CD4-positive, alpha-beta T cell (primary cell): ENCODE measurements around the gene SYNRG. TPM values are rescaled to one million over a fixed set of nuclear protein-coding genes. Genes with fewer than 3 reads are reported as not detected.
A peak's percentile ranks its signal among the peaks of the same experiment; 100 is the strongest.

Source experiments
- ATAC-seq: fragments of 200-7000 bp; cut with Tn5 transposase; one replicate; pipeline ENCODE4 v1.10.0; 2022; ENCODE audit warnings: mild to moderate bottlenecking; ENCODE audit not compliant: poor library complexity
- CTCF ChIA-PET: fragments of 350-600 bp; sonication (Branson Sonifier 250); formaldehyde crosslinking; loops from one replicate; lab custom pipeline; 2021; ENCODE audit warnings: antibody characterized with exemption, inconsistent platforms; lab: Charles Lee
- POLR2A ChIA-PET: fragments of 350-600 bp; sonication (Branson Sonifier 250); formaldehyde crosslinking; loops from one replicate; lab custom pipeline; 2021; ENCODE audit warnings: antibody characterized with exemption, inconsistent platforms; lab: Charles Lee
- DNase-seq, 14 experiments: peaks; one replicate each; pipeline ENCODE4 v3.0.0-alpha.2; 2013 to 2020; ENCODE audit warnings: mixed read lengths in 2 of 14
- H3K27ac ChIP-seq, 2 donors: one replicate each; pipeline versions ENCODE4 v1.5.1 to v1.7.0; 2013; ENCODE audit warnings: low read length in 2 of 2, low read depth in 1 of 2, mild to moderate bottlenecking in 1 of 2
- H3K27me3 ChIP-seq, 2 experiments: 1 replicate in 1 of 2; 2 replicates in 1 of 2; pipeline versions ENCODE4 v1.6.1 to v1.7.0; 2013; ENCODE audit warnings: low read length in 2 of 2, control low read depth in 1 of 2, mild to moderate bottlenecking in 1 of 2, moderate library complexity in 1 of 2; ENCODE audit not compliant: insufficient read depth in 2 of 2, control insufficient read depth in 1 of 2
- H3K36me3 ChIP-seq: one replicate; pipeline ENCODE4 v1.6.1; 2013; ENCODE audit warnings: low read length, control low read depth; ENCODE audit not compliant: insufficient read depth
- H3K4me1 ChIP-seq: one replicate; pipeline ENCODE4 v1.6.1; 2013; ENCODE audit warnings: low read length, control low read depth; ENCODE audit not compliant: insufficient read depth
- H3K4me3 ChIP-seq: one replicate; pipeline ENCODE4 v1.5.1; 2013; ENCODE audit warnings: mild to moderate bottlenecking, low read length, moderate library complexity
- H3K9me3 ChIP-seq, 2 experiments: 1 replicate in 1 of 2; 2 replicates in 1 of 2; pipeline versions ENCODE4 v1.6.1 to v1.7.0; 2013; ENCODE audit warnings: low read length in 2 of 2, mild to moderate bottlenecking in 2 of 2, control low read depth in 1 of 2, moderate library complexity in 1 of 2; ENCODE audit not compliant: control insufficient read depth in 1 of 2, insufficient read depth in 1 of 2
- H3K27ac Mint-ChIP-seq: one replicate; pipeline ENCODE4 v1.8.0; 2020; ENCODE audit warnings: mixed read lengths
- H3K27me3 Mint-ChIP-seq: one replicate; pipeline ENCODE4 v1.8.0; 2021; ENCODE audit warnings: mixed read lengths
- H3K36me3 Mint-ChIP-seq: one replicate; pipeline ENCODE4 v1.8.0; 2021; ENCODE audit warnings: low read depth, mixed read lengths
- H3K4me1 Mint-ChIP-seq: one replicate; pipeline ENCODE4 v1.8.0; 2021; ENCODE audit warnings: low read depth, mixed read lengths
- H3K4me3 Mint-ChIP-seq: one replicate; pipeline ENCODE4 v1.8.0; 2020; ENCODE audit warnings: mild to moderate bottlenecking, mixed read lengths
- H3K9me3 Mint-ChIP-seq: one replicate; pipeline ENCODE4 v1.8.0; 2020; ENCODE audit warnings: mixed read lengths
- CTCF ChIP-seq: fragments of 200-600 bp; IDR thresholded peaks from one replicate; pipeline ENCODE4 v1.8.0; 2022; ENCODE audit warnings: antibody characterized with exemption, mild to moderate bottlenecking
- intact Hi-C, 2 experiments: fragments of 100-400 bp; cut with DNase I in 1 of 2; cut with micrococcal nuclease in 1 of 2; formaldehyde crosslinking; loops; one replicate each; pipeline versions ENCODE4 v1.15.1 to v1.9.0; 2023 to 2025; cut with DNase I, micrococcal nuclease
- total RNA-seq, 174 experiments: library from RNA in 2 of 174; stranded (reverse) in 2 of 174; gene quantifications; one replicate each; pipeline ENCODE4 v1.2.3 and lab custom pipeline; 2021 to 2026

Gene SYNRG
- total RNA-seq, 2 experiments from 2014 or later: 40.0 to 45.8 TPM

GRCh38 chr17:37478187-37478586 is 131.0 kb downstream of the SYNRG start:
- Histone ChIP-seq H3K27ac (no peak overlapping the region), H3K9me3 (no peaks in the 10 kb centered on the region), H3K27me3 (no peaks in the 10 kb centered on the region), H3K36me3 (peaks cover 53% of the 10 kb centered on the region), H3K4me1 (no peaks in the 10 kb centered on the region), H3K4me3 (no peak overlapping the region)
- H3K27ac Mint-ChIP-seq: no peak overlapping the region
- H3K9me3 Mint-ChIP-seq: no peaks in the 10 kb centered on the region
- DNase-seq (no peak), ATAC-seq (no peak)
- POLR2A ChIA-PET: no interaction called here
- H3K36me3 Mint-ChIP-seq: peaks cover 58% of the 10 kb centered on the region
- intact Hi-C loops: no loop called here
- no peak overlapping the region for H3K4me3 Mint-ChIP-seq
- TF ChIP-seq CTCF: no peak
- H3K4me1 Mint-ChIP-seq: no peaks in the 10 kb centered on the region
- no peaks in the 10 kb centered on the region for H3K27me3 Mint-ChIP-seq
- CTCF ChIA-PET: no interaction called here

GRCh38 chr17:37476431-37477120 is 132.6 kb downstream of the SYNRG start:
- ChIA-PET CTCF (interaction anchor here (0.6 kb wide), 1 partner anchor 114 kb away, joined by 3 read pairs; no protein-coding TSS in a partner anchor), POLR2A (interaction anchor here (1.4 kb wide), 1 partner anchor 12 kb away, joined by 4 read pairs; no protein-coding TSS in a partner anchor)
- no peak for DNase-seq
- intact Hi-C loops: no loop called here
- Histone ChIP-seq H3K4me1 (no peaks in the 10 kb centered on the region), H3K27me3 (no peaks in the 10 kb centered on the region), H3K4me3 (no peak overlapping the region), H3K9me3 (no peaks in the 10 kb centered on the region), H3K36me3 (peaks cover 58% of the 10 kb centered on the region), H3K27ac (no peak overlapping the region)
- H3K36me3 Mint-ChIP-seq: peaks cover 70% of the 10 kb centered on the region
- H3K27ac Mint-ChIP-seq: no peak overlapping the region
- no peaks in the 10 kb centered on the region for H3K9me3 Mint-ChIP-seq
- ATAC-seq: no peak
- H3K4me1 Mint-ChIP-seq: no peaks in the 10 kb centered on the region
- no peak overlapping the region for H3K4me3 Mint-ChIP-seq
- H3K27me3 Mint-ChIP-seq: no peaks in the 10 kb centered on the region
- no peak for TF ChIP-seq CTCF

GRCh38 chr17:37475731-37476420 is 133.3 kb downstream of the SYNRG start:
- H3K9me3 Mint-ChIP-seq: no peaks in the 10 kb centered on the region
- no peaks in the 10 kb centered on the region for H3K4me1 Mint-ChIP-seq
- no peak for TF ChIP-seq CTCF
- ATAC-seq (no peak), DNase-seq (peak in 2 of 14 experiments; percentile 6 to 26)
- H3K27ac Mint-ChIP-seq: no peak overlapping the region
- H3K27me3 ChIP-seq: no peaks in the 10 kb centered on the region
- ChIA-PET POLR2A (interaction anchor here (1.4 kb wide), 1 partner anchor 12 kb away, joined by 4 read pairs; no protein-coding TSS in a partner anchor), CTCF (no interaction called here)
- no peak overlapping the region for H3K4me3 ChIP-seq
- intact Hi-C loops: no loop called here
- H3K36me3 ChIP-seq: peaks cover 63% of the 10 kb centered on the region
- no peak overlapping the region for H3K27ac ChIP-seq
- no peaks in the 10 kb centered on the region for H3K9me3 ChIP-seq
- no peaks in the 10 kb centered on the region for H3K27me3 Mint-ChIP-seq
- H3K4me1 ChIP-seq: no peaks in the 10 kb centered on the region
- H3K4me3 Mint-ChIP-seq: no peak overlapping the region
- H3K36me3 Mint-ChIP-seq: peaks cover 76% of the 10 kb centered on the region
